Hepatocyte (in vitro differentiated cells): Measurements from ENCODE around the gene HEATR5A.
"Not testable (repeated sequence)": the region's sequence is repeated elsewhere in the genome, so short reads cannot be mapped to it uniquely, and the experiment has no call there.

Experiments used
- EZH2 ChIP-seq: fragments of 200-600 bp; sonication (generic); IDR thresholded peaks from 2 replicates; pipeline ENCODE4 v1.6.1; 2016; ENCODE audit warnings: antibody characterized with exemption, mild to moderate bottlenecking, borderline replicate concordance
- EZH2phosphoT487 ChIP-seq: fragments of 200-600 bp; sonication (generic); IDR thresholded peaks from one replicate; pipeline ENCODE4 v1.6.1; 2018; ENCODE audit warnings: antibody characterized with exemption, mild to moderate bottlenecking, low read depth, moderate library complexity; ENCODE audit not compliant: unreplicated experiment, severe bottlenecking
- TF ChIP-seq, protein P1 (sequence below): fragments of 200-600 bp; sonication (generic); IDR thresholded peaks from 2 replicates; pipeline ENCODE4 v1.5.1; 2016; ENCODE audit warnings: antibody characterized with exemption, mild to moderate bottlenecking; ENCODE audit not compliant: poor library complexity

DNA sequence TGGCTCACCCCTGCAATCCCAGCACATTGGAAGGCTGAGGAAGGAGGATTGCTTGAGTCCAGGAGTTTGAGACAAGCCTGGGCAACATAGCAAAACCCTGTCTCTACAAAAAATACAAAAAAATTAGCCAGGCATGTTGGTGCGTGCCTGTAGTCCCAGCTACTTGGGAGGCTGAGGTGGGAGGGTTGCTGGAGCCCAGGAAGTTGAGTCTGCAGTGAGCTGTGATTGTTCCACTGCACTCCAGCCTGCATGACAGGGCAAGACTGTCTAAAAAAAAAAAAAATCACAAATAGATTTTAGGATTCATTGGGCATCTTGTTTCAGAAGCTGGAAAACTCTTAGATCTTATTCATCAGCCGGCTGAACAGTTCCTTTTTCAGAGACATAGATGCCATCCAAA is 42.1 kb upstream of the HEATR5A start:
- TF ChIP-seq, protein P1, sequence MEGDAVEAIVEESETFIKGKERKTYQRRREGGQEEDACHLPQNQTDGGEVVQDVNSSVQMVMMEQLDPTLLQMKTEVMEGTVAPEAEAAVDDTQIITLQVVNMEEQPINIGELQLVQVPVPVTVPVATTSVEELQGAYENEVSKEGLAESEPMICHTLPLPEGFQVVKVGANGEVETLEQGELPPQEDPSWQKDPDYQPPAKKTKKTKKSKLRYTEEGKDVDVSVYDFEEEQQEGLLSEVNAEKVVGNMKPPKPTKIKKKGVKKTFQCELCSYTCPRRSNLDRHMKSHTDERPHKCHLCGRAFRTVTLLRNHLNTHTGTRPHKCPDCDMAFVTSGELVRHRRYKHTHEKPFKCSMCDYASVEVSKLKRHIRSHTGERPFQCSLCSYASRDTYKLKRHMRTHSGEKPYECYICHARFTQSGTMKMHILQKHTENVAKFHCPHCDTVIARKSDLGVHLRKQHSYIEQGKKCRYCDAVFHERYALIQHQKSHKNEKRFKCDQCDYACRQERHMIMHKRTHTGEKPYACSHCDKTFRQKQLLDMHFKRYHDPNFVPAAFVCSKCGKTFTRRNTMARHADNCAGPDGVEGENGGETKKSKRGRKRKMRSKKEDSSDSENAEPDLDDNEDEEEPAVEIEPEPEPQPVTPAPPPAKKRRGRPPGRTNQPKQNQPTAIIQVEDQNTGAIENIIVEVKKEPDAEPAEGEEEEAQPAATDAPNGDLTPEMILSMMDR: not testable (repeated sequence)
- TF ChIP-seq EZH2, EZH2phosphoT487: not testable (repeated sequence)
